GM18909 (cell line): ENCODE data around the gene CD99.
"Not testable (repeated sequence)": the region's sequence is repeated elsewhere in the genome, so short reads cannot be mapped to it uniquely, and the experiment has no call there.

ENCODE experiments used
- ATAC-seq: cut with Tn5 transposase; IDR thresholded peaks from one replicate; pipeline ENCODE4 v1.9.1; 2021; ENCODE audit warnings: mild to moderate bottlenecking; ENCODE audit not compliant: unreplicated experiment, poor library complexity

The CD99 gene

GRCh38 chrX:2764766-2765548 is 73.9 kb downstream of the CD99 start:
- not testable (repeated sequence) for ATAC-seq

GRCh38 chrX:2765549-2765830 is 74.4 kb downstream of the CD99 start:
- no peak for ATAC-seq

DNA sequence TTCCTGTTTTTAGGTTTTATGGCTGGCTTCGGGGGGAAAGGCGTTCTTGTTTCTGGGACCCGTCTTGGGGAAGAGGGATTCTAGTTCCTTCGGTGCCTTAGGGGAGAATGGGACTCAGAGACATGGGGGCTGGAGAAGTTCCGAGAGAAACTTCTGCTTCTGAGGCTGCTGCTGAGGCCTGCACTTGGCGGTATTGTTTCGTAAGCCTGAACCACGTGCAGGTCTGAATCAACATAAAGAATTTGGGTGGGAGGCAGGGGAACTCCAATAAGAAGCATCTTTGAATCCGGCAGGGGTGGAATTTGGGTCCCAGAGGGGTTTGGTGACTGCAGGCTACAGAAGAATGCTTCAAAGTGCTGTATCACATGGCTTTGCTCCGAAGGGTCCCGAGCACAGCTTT is 75.8 kb downstream of the CD99 start:
- ATAC-seq, result no peak

DNA sequence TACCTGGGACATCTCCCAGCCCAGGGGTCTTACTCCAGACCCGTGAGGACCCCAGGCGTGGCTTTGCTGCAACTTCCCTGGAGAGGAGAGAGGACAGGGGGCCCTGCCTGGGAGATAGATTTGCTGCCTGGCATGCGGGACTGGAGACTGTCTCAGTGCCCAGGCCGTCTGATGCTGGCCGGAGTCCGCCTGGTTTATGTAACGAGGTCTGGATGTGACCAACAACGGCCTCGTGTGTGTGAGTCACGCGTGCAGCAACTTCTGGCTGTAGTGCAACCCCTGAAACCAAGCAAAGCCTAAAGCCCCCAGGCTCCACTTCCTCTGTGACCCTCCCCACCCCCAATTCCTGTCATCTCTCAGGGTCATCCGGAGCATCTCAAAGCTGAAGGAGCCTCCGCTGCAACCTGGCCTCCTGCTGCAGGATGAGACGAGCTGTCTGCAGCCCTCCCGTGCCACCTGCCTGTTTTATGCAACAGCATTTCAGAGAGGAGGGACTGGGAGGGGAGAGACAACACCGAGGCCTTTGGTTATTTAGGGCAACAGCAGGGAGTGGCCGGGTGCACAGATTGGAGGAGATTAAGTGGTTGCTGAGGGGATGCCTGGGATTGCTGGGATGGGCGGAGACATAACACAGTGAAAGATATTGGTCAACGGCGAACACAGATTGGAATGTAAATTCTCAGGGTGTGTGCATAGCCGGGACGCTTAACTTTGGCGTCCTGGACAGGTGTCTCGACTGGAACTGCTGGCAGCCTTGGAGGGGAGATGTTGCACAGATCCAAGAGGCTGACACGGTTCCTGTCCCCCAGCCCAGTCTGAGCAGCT is 76.7 kb downstream of the CD99 start:
- ATAC-seq, result no peak

DNA sequence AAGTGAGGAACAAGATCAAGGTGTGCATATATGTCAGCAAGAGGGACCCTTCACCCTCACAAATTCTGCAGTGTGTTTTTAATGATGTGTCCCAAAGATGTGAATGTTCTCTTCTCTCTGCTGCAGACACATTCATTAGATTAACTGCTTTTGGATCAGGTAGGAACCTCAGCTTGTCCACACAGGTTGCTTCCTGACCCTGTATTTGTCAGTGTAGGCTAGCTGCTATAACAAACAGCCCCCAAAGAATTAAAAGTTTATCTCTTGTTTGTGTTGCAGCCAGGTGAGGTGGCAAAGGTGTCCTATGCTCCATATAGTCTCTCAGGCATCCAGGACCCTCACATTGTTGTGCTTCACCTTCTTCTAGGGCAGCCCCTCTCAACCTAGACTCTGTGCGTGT is 78.5 kb downstream of the CD99 start:
- ATAC-seq, result no peak

DNA sequence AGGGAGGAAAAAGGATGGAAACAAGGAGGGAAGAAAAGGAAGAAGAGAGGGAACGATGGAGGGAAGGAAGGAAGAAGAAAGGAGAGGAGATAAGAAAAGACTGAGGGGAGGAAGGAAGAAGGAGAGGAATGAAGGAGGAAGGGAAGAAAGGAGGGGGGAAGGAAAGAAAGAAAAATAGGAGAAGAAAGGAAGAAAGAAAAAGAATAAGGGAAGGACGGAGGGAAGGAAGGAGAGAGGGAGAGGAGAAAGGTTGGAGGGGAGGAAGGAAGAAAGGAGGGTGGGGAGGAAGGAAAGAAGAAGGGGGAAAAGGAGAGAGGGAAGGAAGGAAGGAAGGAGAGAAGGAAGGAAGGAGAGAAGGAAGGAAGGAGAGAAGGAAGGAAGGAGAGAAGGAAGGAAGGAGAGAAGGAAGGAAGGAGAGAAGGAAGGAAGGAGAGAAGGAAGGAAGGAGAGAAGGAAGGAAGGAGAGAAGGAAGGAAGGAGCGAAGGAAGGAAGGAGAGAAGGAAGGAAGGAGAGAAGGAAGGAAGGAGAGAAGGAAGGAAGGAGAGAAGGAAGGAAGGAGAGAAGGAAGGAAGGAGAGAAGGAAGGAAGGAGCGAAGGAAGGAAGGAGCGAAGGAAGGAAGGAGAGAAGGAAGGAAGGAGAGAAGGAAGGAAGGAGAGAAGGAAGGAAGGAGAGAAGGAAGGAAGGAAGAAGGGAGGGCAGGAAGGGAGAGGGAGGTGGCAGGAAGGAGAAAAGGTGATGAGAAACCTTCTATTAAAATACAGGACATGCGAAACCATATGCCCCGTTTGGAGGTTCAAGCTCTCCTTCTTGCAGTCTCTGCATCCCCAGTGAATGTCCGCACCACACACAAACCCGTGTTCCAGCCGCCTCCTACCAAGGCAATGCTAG is 82.3 kb downstream of the CD99 start:
- ATAC-seq, result not testable (repeated sequence)

- ATAC-seq, result no peak
Observed at GRCh38 chrX:2774057-2774456, 83.0 kb downstream of the CD99 start.

DNA sequence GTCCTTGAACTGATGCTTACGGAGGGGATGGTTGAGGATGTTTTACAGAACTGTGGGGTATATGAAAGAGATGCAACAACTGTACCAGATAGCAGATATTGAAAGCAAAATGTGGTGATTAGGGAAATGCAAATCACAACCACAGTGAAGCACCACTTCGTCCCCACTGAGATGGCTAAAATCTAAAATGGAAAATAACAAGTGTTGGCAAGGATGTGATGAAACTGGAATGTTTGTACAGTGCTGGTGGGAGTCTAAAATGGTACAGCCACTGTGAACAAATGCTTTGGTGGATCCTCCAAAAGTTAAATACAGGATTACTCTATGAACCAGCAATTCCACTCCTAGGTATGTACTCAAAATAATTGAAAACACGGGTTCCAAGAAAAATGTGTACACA is 83.7 kb downstream of the CD99 start:
- ATAC-seq, result no peak

- peak; percentile 75 for ATAC-seq
Observed at GRCh38 chrX:2780472-2781225, 89.6 kb downstream of the CD99 start.

- ATAC-seq, result no peak
Observed at GRCh38 chrX:2781226-2781571, 90.1 kb downstream of the CD99 start.

GRCh38 chrX:2781698-2782097 is 90.6 kb downstream of the CD99 start:
- no peak for ATAC-seq

DNA sequence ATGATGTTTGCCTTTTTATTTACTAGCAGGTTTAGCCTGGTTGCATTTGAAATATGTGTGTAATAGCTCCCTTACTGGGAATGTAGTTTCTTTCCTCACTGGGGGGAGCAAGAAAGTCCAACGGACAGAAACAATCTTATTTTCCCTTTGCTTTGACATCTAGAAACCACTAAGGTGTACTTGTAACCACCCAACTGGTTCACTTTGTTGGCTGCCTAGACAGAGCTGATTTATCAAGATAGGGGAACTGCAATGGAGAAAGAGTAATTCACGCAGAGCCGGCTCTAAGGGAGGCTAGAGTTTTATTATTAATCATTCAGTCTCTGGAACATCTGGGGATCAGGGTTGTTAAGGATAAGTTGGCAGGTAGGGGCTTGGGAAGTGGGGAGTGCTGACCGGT is 91.1 kb downstream of the CD99 start:
- no peak for ATAC-seq

- no peak for ATAC-seq
Observed at GRCh38 chrX:2782778-2783177, 91.7 kb downstream of the CD99 start.

DNA sequence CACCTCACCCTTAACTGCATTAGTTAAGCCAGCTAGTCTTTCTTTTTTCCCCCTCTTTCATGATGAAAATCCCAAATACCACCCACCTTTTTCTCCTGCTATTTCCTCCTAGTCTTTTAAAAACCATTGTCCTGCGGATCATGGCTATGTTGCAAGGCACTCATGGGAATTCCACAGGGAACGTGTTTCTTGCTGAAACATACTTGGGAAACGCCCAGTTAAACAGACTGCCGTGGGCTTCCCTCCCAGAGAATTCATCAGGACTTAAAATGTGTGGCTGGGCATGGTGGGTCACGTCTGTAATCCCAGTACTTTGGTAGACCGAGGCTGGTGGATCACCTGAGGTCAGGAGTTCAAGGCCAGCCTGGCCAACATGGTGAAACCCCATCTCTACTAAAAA is 92.9 kb downstream of the CD99 start:
- no peak for ATAC-seq

DNA sequence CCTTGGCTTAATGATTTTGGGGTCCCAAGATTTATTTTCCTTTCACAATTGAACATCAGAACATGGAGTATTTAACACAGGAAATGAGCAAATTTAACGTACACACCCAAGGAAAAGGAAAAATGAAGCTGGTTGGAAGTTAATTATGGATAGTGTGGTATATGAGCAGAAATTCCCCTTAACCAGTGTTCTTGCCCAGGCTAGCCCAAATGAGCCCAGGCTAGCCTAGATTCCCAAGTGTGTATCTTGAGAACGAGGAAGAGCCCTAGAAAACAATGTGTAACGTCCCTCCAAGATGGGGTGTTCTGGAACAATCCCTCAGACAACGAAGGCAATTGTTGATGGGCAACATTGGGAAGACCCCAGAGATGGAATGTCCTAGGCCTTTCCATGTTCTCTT is 94.4 kb downstream of the CD99 start:
- no peak for ATAC-seq

DNA sequence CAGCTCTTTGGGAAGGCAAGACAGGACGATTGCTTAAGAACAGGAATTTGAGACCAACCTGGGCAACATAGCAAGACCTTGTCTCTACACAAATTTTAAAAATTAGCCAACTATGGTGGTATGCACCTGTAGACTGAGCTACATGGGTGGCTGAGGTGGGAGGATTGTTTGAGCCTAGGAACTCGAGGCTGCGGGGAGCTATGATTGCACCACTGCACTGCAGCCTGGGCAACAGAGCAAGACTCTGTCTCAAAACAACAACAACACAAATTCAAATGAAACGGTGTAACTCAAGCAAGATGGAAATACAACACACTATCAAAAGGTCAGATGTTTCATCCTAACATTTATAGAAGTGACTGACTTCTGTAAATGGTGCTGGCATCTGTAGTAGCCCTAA is 97.9 kb downstream of the CD99 start:
- ATAC-seq, result no peak

- ATAC-seq, result no peak
Observed at GRCh38 chrX:2789569-2789968, 98.5 kb downstream of the CD99 start.
